Peyer's patch (tissue), 4 donors: ENCODE results near the gene HMG20B. TPM values are rescaled to one million over a fixed set of nuclear protein-coding genes. Genes with fewer than 3 reads are reported as not detected.

Experiments used
- DNase-seq, 3 donors: peaks; one replicate each; pipeline ENCODE4 v3.0.0-alpha.2; 2017 to 2019
- H3K27ac ChIP-seq, 4 donors: fragments of 200-600 bp; sonication (generic); one replicate each; pipeline ENCODE4 v1.5.1; 2016 to 2019
- H3K27me3 ChIP-seq, 2 donors: fragments of 200-600 bp; sonication (generic); one replicate each; pipeline ENCODE4 v1.5.1; 2019
- H3K36me3 ChIP-seq, 3 donors: fragments of 200-600 bp; sonication (generic); one replicate each; pipeline ENCODE4 v1.5.1; 2016 to 2019
- H3K4me1 ChIP-seq, 4 donors: fragments of 200-600 bp; sonication (generic); one replicate each; pipeline ENCODE4 v1.5.1; 2016 to 2019
- H3K4me3 ChIP-seq, 4 donors: fragments of 200-600 bp; sonication (generic); 1 replicate in 3 of 4; 2 replicates in 1 of 4; pipeline ENCODE4 v1.5.1; 2016 to 2019; ENCODE audit warnings: mild to moderate bottlenecking in 1 of 4
- H3K9me3 ChIP-seq, 4 donors: fragments of 200-600 bp; sonication (generic); one replicate each; pipeline ENCODE4 v1.5.1; 2016 to 2019; ENCODE audit warnings: mild to moderate bottlenecking in 1 of 4
- POLR2A ChIP-seq, 2 donors: fragments of 450-650 bp; IDR thresholded peaks; one replicate each; pipeline ENCODE4 v1.5.1; 2017; ENCODE audit warnings: antibody characterized with exemption in 2 of 2, mild to moderate bottlenecking in 2 of 2, moderate library complexity in 2 of 2
- total RNA-seq, 4 donors: library from RNA; depleted of rRNA; stranded (reverse); fragments of >200 nt; gene quantifications; one replicate each; pipeline ENCODE4 v1.1.0, GENCODE V29; 2016
- TF ChIP-seq, protein P1 (sequence below), 6 experiments: fragments of 450-650 bp in 4 of 6; fragments of 200-600 bp in 2 of 6; sonication (generic) in 1 of 6; IDR thresholded peaks; one replicate each; pipeline ENCODE4 v1.5.1; 2017 to 2019; ENCODE audit warnings: antibody characterized with exemption in 6 of 6, mild to moderate bottlenecking in 3 of 6, moderate library complexity in 1 of 6

The HMG20B gene
- total RNA-seq, 4 donors from 2014 or later, result 70.4 to 236 (median 117) TPM

DNA sequence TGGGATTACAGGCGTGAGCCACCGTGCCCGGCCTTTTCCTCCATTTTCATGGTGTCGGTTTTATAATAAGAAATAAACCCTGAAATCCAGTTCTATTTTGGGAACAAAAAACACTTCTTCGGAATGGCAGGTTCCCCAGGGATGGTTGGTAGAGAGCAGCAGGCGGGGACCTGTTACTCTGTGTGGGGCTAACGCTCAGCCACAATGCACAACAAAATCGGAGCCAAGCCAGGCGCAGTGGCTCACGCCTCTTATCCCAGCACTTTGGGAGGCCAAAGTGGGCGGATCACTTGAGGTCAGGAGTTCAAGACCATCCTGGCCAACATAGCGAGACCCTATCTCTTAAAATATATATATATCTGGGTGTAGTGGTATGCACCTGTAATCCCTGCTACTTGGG, 28.3 kb downstream of the HMG20B start:
- no peak for TF ChIP-seq POLR2A (IDR thresholded peaks at IDR 0.05)
- TF ChIP-seq, protein P1, sequence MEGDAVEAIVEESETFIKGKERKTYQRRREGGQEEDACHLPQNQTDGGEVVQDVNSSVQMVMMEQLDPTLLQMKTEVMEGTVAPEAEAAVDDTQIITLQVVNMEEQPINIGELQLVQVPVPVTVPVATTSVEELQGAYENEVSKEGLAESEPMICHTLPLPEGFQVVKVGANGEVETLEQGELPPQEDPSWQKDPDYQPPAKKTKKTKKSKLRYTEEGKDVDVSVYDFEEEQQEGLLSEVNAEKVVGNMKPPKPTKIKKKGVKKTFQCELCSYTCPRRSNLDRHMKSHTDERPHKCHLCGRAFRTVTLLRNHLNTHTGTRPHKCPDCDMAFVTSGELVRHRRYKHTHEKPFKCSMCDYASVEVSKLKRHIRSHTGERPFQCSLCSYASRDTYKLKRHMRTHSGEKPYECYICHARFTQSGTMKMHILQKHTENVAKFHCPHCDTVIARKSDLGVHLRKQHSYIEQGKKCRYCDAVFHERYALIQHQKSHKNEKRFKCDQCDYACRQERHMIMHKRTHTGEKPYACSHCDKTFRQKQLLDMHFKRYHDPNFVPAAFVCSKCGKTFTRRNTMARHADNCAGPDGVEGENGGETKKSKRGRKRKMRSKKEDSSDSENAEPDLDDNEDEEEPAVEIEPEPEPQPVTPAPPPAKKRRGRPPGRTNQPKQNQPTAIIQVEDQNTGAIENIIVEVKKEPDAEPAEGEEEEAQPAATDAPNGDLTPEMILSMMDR (IDR thresholded peaks at IDR 0.05), result no peak
- H3K4me3 ChIP-seq, result no peak overlapping the region
- no peaks in the 10 kb centered on the region for H3K27me3 ChIP-seq
- DNase-seq, result no peak
- H3K4me1 ChIP-seq, result peaks cover 0 to 16% (median 8%) of the 10 kb centered on the region in 4 donors
- H3K9me3 ChIP-seq, result no peaks in the 10 kb centered on the region
- H3K36me3 ChIP-seq, result no peaks in the 10 kb centered on the region
- no peak overlapping the region for H3K27ac ChIP-seq

DNA sequence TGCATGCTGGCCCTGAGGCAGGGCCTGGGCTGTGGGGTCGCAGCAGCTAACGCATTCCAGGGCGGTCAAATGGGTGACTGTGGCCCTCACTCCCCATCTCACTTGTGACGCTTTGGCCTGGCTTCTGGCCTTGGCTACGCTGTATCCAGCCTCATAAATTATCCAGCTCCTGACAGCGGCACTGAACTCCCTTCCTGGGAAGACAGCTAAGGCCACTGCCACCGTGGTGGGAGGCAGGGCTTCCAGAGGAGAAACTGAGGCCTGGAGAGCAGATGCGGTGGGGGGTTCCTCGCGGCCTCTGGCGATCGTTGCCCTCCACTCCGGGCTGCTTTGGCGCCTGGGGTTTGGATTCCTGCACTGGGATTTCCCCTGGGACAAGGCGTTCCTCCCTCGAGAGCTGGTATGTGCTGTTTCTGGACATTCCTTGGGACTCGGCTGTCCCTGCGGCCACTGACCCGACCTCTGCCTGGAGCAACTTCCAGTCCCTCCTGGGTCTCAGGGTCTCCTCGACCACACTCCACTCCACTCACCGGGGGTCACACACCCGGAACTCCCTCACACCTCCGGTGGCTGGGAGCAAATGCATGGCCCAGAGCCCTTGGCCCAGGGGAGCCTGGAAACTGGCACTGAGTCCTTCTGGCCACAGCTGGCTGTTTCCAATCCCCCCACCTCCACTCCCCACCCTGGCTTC, 30.5 kb downstream of the HMG20B start:
- Histone ChIP-seq H3K36me3 (no peaks in the 10 kb centered on the region), H3K27ac (peak overlapping the region in 3 of 4 donors; percentile 42 to 71 (median 62)), H3K9me3 (no peaks in the 10 kb centered on the region), H3K4me3 (no peak overlapping the region), H3K4me1 (peaks cover 0 to 32% (median 18%) of the 10 kb centered on the region in 4 donors), H3K27me3 (no peaks in the 10 kb centered on the region)
- no peak for DNase-seq
- TF ChIP-seq, protein P1 (IDR thresholded peaks at IDR 0.05), result no peak
- TF ChIP-seq POLR2A (IDR thresholded peaks at IDR 0.05), result no peak

DNA sequence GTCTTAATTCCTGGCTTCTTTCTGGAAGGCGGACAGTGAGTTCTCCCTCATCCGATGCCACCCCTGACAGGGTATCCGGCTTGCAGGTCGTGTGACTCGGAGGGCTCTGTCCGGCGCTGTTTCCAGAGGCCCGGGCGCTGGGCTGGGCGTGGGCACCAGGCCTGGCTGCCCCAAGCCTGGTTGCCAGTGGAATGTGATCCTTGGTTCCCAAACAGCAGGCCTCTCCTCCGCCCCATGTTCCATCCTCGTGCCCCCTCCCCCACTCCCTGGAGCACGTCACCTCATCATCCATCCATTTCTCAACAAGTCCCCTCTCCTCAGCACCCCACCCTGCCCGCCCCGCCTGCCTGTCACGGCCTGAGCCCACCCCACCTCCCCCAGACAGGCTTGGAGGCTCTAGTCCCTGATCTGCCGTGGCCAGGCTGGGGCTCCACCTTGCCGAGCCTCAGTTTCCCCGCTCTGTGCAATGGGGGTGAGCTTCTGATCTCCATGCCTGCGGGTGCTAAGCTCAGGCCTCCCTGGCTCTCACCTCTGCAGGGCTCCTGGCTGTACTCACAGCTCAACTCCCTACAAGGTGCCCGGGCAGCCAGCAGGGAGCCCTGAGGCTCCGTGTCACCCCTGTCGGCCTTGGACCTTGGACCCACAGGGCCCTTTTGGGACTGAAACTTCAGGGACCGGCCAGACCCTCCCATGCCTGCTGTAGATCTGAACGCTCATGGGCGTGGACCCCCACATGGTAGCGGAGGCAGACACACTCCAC, 31.7 kb downstream of the HMG20B start:
- no peak for DNase-seq
- TF ChIP-seq POLR2A (IDR thresholded peaks at IDR 0.05), result no peak
- TF ChIP-seq, protein P1 (IDR thresholded peaks at IDR 0.05), result no peak
- H3K27me3 ChIP-seq, result no peaks in the 10 kb centered on the region
- peaks cover 0 to 40% (median 23%) of the 10 kb centered on the region in 4 donors for H3K4me1 ChIP-seq
- peak overlapping the region in 3 of 4 donors; percentile 21 to 71 (median 55) for H3K27ac ChIP-seq
- H3K4me3 ChIP-seq, result no peak overlapping the region
- H3K36me3 ChIP-seq, result no peaks in the 10 kb centered on the region
- H3K9me3 ChIP-seq, result no peaks in the 10 kb centered on the region

- DNase-seq, result peak in 1 of 3 donors; percentile 33
- Histone ChIP-seq H3K4me1 (peaks cover 0 to 40% (median 23%) of the 10 kb centered on the region in 4 donors), H3K9me3 (no peaks in the 10 kb centered on the region), H3K27ac (peak overlapping the region in 3 of 4 donors; percentile 21 to 71 (median 55)), H3K36me3 (no peaks in the 10 kb centered on the region), H3K27me3 (no peaks in the 10 kb centered on the region), H3K4me3 (no peak overlapping the region)
- TF ChIP-seq POLR2A (IDR thresholded peaks at IDR 0.05), result no peak
- TF ChIP-seq, protein P1 (IDR thresholded peaks at IDR 0.05), result no peak
Measured at GRCh38 chr19:3604987-3605343, 32.2 kb downstream of the HMG20B start.

DNA sequence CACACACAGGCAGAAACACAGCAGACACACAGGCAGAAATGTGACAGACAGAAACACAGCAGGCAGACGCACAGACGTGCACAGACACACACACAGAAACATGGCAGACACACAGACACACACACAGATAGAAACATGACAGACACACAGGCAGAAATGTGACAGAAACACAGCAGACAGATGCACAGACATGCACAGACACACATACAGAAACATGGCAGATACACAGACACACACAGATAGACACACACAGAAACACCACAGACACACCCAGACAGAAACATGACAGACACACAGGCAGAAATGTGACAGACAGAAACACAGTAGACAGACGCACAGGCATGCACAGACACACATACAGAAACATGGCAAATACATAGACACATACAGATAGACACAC, 32.6 kb downstream of the HMG20B start:
- Histone ChIP-seq H3K9me3 (no peaks in the 10 kb centered on the region), H3K4me3 (peak overlapping the region in 1 of 4 donors; percentile 57)
- no peak for DNase-seq

More for the DNA sequence above, 32.6 kb downstream of the HMG20B start:
- Histone ChIP-seq H3K4me1 (peaks cover 0 to 40% (median 23%) of the 10 kb centered on the region in 4 donors), H3K27ac (peak overlapping the region in 2 of 4 donors; percentile 21 to 55), H3K36me3 (no peaks in the 10 kb centered on the region), H3K27me3 (no peaks in the 10 kb centered on the region)
- no peak for TF ChIP-seq POLR2A (IDR thresholded peaks at IDR 0.05)
- TF ChIP-seq, protein P1 (IDR thresholded peaks at IDR 0.05), result no peak
